ENCODE measurements around the gene RBM38. TPM values are rescaled to one million over a fixed set of nuclear protein-coding genes. Genes with fewer than 3 reads are reported as not detected.
"Not testable (repeated sequence)": the region's sequence is repeated elsewhere in the genome, so short reads cannot be mapped to it uniquely, and the experiment has no call there.

The RBM38 gene
- total RNA-seq, 1 donor, result 8.2 TPM

DNA sequence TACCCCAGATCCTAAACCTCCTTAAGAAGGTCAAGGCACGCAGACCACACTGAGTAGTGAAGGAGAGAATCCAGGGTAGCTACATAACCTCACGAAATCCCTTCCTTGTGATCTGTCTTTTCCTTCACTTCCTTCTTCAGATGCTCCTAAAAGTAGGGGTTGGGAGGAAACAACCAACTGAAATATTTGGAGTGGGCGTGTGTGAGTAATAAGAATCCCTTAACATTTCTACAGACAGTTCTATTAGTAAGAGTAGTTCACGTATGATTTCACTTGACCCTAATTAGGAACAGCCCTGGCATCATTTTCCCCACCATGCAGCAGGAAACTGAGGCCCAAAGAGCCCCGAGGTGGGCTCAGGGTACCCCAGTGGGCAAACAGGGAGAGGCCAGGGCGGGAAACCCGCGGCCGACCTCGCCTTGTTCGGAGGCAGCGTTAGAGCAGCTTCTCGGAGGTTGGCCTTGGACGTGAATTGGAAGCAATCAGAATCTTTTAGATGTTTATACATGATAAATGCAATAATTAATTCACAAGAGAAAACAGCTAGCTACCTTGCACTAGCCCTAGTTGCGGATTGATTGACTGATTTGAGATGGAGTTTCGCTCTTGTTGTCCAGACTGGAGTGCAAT lies 41.0 kb upstream of the RBM38 start:
- TF ChIP-seq CTCF (IDR thresholded peaks at IDR 0.05; ENCODE audit: insufficient read depth, low read depth, low read length), result no peak
- H3K4me3 ChIP-seq (ENCODE audit: low read depth, low read length), result no peak overlapping the region
- no peak for DNase-seq (ENCODE audit: low read depth)

DNA sequence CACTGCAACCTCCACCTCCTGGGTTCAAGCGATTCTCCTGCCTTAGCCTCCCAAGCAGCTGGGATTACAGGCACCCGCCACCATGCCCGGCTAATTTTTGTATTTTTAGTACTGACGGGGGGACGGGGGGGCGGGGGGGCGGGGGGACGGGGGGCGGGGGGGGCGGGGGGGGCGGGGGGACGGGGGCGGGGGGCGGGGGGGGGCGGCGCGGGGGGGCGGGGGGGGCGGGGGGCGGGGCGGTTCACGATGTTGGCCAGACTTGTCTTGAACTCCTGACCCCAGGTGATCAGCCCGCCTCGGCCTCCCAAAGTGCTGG lies 40.5 kb upstream of the RBM38 start:
- peak overlapping the region; percentile 96 for H3K4me3 ChIP-seq (ENCODE audit: low read depth, low read length)
- DNase-seq (ENCODE audit: low read depth), result not testable (repeated sequence)

- peak within 1 kb of the TSS; percentile 96 for H3K4me3 ChIP-seq (ENCODE audit: low read depth, low read length)
- no peak for TF ChIP-seq CTCF (IDR thresholded peaks at IDR 0.05; ENCODE audit: insufficient read depth, low read depth, low read length)
- DNase-seq (ENCODE audit: low read depth), result peak; percentile 93
Observed at GRCh38 chr20:57351042-57351783, 40.0 kb upstream of the RBM38 start, which contains the start of gene RAE1. TSS of gene RAE1 (plus strand) at chr20:57351255. CDS start at chr20:57354039, 2,784 bp downstream.

- no peak for TF ChIP-seq CTCF (IDR thresholded peaks at IDR 0.05; ENCODE audit: insufficient read depth, low read depth, low read length)
- no peak for DNase-seq (ENCODE audit: low read depth)
- peak overlapping the region; percentile 96 for H3K4me3 ChIP-seq (ENCODE audit: low read depth, low read length)
Observed at GRCh38 chr20:57352305-57352704, 38.9 kb upstream of the RBM38 start.

GRCh38 chr20:57353351-57353750 lies 37.8 kb upstream of the RBM38 start:
- no peak for TF ChIP-seq CTCF (IDR thresholded peaks at IDR 0.05; ENCODE audit: insufficient read depth, low read depth, low read length)
- H3K4me3 ChIP-seq (ENCODE audit: low read depth, low read length), result no peak overlapping the region
- DNase-seq (ENCODE audit: low read depth), result no peak

GRCh38 chr20:57361517-57361916 lies 29.7 kb upstream of the RBM38 start:
- H3K4me3 ChIP-seq (ENCODE audit: low read depth, low read length), result no peak overlapping the region
- DNase-seq (ENCODE audit: low read depth), result peak; percentile 54
- no peak for TF ChIP-seq CTCF (IDR thresholded peaks at IDR 0.05; ENCODE audit: insufficient read depth, low read depth, low read length)

- TF ChIP-seq CTCF (IDR thresholded peaks at IDR 0.05; ENCODE audit: insufficient read depth, low read depth, low read length), result no peak
- no peak for DNase-seq (ENCODE audit: low read depth)
- H3K4me3 ChIP-seq (ENCODE audit: low read depth, low read length), result no peak overlapping the region
Observed at GRCh38 chr20:57364451-57364850, 26.7 kb upstream of the RBM38 start.
